AG04449 (cell line): ENCODE data around the gene GNAI2.
"Not testable (repeated sequence)": the region's sequence is repeated elsewhere in the genome, so short reads cannot be mapped to it uniquely, and the experiment has no call there.

Experiments
- CTCF ChIA-PET: fragments of 350-600 bp; formaldehyde crosslinking; extraction: SDS; loops from one replicate; lab custom pipeline; 2021; ENCODE audit warnings: antibody characterized with exemption; lab: Yijun Ruan, JAX
- POLR2A ChIA-PET: fragments of 400-600, 350-600 bp; formaldehyde crosslinking; extraction: SDS; loops from one replicate; lab custom pipeline; 2020; ENCODE audit warnings: antibody characterized with exemption, inconsistent platforms; lab: Yijun Ruan, JAX
- DNase-seq: peaks from one replicate; pipeline ENCODE4 v3.0.0-alpha.2; 2010; ENCODE audit warnings: low read depth, low spot score
- H3K4me3 ChIP-seq: 2 replicates; pipeline ENCODE4 v1.5.1; 2011; ENCODE audit warnings: low read depth, mild to moderate bottlenecking, control low read depth, low read length
- TF ChIP-seq, protein P1 (sequence below): IDR thresholded peaks from one replicate; pipeline ENCODE4 v1.5.1; 2011; ENCODE audit warnings: mild to moderate bottlenecking, moderate library complexity, low read length, control low read depth, inconsistent platforms; ENCODE audit not compliant: insufficient read depth; ENCODE audit errors: missing control alignments

The GNAI2 gene

DNA sequence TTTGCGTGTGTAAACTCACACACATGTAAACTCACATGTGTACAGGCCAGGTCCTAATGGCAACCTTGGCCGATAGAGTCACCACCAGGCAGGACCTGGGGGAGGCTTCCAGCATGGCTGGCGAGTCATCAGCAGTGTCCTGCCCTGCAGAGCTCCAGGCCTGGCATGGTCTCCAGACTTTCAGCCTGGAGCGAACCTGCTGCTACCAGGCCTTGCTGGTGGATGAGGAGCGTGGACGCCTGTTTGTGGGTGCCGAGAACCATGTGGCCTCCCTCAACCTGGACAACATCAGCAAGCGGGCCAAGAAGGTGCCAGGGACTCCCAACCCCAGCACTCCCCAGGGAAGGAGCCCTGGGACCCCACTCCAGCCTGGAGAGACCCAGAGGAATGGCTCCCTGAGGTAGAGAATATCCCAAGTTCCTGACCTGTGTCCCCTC lies 34.0 kb downstream of the GNAI2 start:
- TF ChIP-seq, protein P1, sequence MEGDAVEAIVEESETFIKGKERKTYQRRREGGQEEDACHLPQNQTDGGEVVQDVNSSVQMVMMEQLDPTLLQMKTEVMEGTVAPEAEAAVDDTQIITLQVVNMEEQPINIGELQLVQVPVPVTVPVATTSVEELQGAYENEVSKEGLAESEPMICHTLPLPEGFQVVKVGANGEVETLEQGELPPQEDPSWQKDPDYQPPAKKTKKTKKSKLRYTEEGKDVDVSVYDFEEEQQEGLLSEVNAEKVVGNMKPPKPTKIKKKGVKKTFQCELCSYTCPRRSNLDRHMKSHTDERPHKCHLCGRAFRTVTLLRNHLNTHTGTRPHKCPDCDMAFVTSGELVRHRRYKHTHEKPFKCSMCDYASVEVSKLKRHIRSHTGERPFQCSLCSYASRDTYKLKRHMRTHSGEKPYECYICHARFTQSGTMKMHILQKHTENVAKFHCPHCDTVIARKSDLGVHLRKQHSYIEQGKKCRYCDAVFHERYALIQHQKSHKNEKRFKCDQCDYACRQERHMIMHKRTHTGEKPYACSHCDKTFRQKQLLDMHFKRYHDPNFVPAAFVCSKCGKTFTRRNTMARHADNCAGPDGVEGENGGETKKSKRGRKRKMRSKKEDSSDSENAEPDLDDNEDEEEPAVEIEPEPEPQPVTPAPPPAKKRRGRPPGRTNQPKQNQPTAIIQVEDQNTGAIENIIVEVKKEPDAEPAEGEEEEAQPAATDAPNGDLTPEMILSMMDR, result no peak
- ChIA-PET POLR2A (interaction anchor here (0.6 to 1.4 kb wide), 3 partner anchors 22 to 43 kb away, joined by 3 to 5 read pairs (median 4); partner anchors contain the start of genes GNAI2 and IFRD2), CTCF (interaction anchor here (1.0 to 40.0 kb wide), 6 partner anchors 9 to 148 kb away, joined by 3 to 1609 read pairs (median 8); partner anchors contain the start of genes GNAI2, GNAT1 and LSMEM2)
- peak overlapping the region; percentile 38 for H3K4me3 ChIP-seq
- DNase-seq, result no peak

DNA sequence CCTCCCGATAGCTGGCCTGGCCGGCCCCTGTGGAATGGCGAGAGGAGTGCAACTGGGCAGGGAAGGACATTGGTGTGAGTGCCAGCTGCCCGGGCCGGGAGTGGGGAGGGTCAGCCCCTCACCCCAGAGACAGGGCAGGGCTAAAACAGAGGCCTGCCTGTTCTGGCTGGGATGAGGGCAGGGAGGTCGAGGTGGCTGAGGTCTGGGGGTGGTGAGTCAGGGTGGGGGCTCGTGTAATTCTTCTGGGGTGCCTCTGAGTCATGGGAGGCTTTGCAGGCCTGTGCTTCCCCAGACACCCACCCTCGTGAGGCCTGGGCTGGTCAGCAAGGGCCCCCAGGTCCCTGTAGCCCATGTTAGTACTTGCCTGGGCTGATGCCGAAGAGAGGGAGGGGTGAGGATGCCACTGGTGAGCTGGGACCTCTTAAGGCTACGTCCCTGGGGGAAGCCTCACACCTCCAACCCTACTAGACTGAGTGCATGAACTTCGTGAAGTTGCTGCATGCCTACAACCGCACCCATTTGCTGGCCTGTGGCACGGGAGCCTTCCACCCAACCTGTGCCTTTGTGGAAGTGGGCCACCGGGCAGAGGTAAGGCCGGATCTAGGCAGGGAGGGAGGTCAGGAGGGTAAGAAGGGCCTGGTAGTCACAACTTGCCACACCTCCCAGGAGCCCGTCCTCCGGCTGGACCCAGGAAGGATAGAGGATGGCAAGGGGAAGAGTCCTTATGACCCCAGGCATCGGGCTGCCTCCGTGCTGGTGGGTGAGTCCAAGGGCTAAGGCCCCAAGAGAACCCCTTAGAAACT lies 34.6 kb downstream of the GNAI2 start:
- CTCF ChIA-PET, result interaction anchor here (0.6 to 40.0 kb wide), 7 partner anchors 9 to 77 kb away, joined by 3 to 1609 read pairs (median 5); partner anchors contain the start of genes GNAI2, GNAT1 and LSMEM2
- POLR2A ChIA-PET, result interaction anchor here (1.4 kb wide), 1 partner anchor 35 kb away, joined by 5 read pairs; the partner anchor contains the start of gene GNAI2
- H3K4me3 ChIP-seq, result no peak overlapping the region
- DNase-seq, result no peak
- TF ChIP-seq, protein P1, result no peak

DNA sequence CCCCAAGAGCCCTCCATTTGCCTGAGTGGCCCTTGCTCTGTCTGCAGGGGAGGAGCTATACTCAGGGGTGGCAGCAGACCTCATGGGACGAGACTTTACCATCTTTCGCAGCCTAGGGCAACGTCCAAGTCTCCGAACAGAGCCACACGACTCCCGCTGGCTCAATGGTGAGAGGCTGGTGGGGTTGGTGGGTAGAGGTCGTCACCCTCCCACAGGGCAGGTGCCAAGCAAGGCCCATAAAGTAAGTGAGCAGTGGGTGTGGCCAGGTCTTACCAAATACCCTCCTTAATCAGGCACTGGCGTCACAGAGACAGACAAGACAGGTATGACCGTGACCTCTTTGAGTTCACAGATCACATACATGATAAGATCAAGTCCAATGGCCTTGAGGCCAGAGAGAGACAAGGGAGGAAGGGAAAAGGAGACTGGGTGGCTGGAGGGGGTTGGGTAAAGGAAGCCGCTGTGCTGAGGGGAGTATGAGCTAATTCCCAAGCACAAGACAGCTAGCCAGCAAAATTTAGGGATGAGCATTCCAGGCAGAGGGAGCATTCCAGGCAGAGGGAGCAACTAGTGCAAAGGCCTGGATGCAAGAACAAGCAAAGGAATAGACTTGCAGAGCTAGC lies 35.4 kb downstream of the GNAI2 start:
- POLR2A ChIA-PET, result no interaction called here
- TF ChIP-seq, protein P1, result no peak
- CTCF ChIA-PET, result interaction anchor here (0.6 to 40.0 kb wide), 8 partner anchors 8 to 78 kb away, joined by 3 to 1609 read pairs (median 6); partner anchors contain the start of genes GNAI2, GNAT1 and LSMEM2
- no peak for DNase-seq
- H3K4me3 ChIP-seq, result no peak overlapping the region

DNA sequence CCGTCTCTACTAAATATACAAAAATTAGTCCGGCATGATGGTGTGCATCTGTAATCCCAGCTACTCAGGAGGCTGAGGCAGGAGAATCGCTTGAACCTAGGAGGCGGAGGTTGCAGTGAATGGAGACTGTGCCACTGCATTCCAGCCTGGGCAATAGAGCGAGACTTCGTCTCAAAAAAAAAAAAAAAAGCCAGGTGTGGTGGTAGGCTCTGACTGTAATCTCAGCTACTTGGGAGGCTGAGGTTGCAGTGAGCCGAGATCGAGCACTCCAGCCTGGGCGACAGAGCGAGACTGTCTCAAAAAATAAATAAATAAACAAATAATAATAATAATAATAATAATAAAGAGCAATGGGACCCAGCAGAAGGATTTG lies 36.5 kb downstream of the GNAI2 start:
- POLR2A ChIA-PET, H3K4me3 ChIP-seq, DNase-seq: not testable (repeated sequence)
- CTCF ChIA-PET, result interaction anchor here (0.6 to 40.0 kb wide), 8 partner anchors 9 to 101 kb away, joined by 3 to 1609 read pairs (median 4); partner anchors contain the start of genes GNAI2, GNAT1 and IFRD2

DNA sequence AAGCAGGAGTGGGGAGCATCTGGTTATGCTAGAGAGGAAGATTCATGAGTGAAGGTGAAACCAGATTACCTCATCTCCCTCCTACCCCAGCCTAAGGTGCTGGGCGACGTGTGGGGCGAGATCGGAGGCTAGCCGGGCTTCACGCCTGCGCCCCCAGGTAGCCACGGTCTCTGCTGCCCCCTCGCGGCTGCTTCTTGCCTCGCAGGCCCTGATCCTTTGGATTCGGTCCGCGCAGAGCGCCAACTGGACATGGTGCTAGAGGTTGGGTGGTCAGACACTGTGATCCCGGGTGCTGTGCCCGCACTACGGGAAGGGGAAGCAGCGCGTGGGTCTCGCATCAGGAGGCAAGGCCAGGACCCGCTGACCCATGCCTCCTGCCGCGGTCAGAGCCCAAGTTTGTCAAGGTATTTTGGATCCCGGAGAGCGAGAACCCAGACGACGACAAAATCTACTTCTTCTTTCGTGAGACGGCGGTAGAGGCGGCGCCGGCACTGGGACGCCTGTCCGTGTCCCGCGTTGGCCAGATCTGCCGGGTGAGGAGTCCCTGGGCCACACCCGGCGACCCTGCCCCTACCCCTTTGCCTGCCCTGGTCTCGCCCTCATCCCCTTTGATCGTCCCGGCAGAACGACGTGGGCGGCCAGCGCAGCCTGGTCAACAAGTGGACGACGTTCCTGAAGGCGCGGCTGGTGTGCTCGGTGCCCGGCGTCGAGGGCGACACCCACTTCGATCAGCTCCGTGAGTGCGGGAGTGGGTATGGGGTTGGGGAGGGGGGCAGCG lies 37.1 kb downstream of the GNAI2 start:
- ChIA-PET POLR2A (no interaction called here), CTCF (interaction anchor here (0.8 to 40.0 kb wide), 7 partner anchors 9 to 101 kb away, joined by 3 to 1609 read pairs (median 4); partner anchors contain the start of genes GNAI2 and GNAT1)
- TF ChIP-seq, protein P1, result peak; percentile 98
- peak overlapping the region; percentile 52 for H3K4me3 ChIP-seq
- DNase-seq, result no peak

DNA sequence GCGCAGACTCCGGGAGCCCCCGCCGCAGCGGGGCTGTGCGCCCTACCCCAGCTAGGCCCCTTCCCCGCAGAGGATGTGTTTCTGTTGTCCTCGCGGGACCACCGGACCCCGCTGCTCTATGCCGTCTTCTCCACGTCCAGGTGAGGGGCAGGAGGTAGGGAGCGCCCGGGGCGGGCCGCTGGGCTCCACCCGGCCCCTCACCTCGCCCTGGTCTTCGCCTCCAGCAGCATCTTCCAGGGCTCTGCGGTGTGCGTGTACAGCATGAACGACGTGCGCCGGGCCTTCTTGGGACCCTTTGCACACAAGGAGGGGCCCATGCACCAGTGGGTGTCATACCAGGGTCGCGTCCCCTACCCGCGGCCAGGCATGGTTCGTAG lies 37.7 kb downstream of the GNAI2 start:
- no peak for DNase-seq
- CTCF ChIA-PET, result interaction anchor here (1.0 to 40.0 kb wide), 4 partner anchors 9 to 80 kb away, joined by 3 to 1609 read pairs (median 154); partner anchors contain the start of genes GNAI2 and GNAT1
- POLR2A ChIA-PET, result no interaction called here
- H3K4me3 ChIP-seq, result no peak overlapping the region
- TF ChIP-seq, protein P1, result no peak
